IMR-90 (cell line): Measurements from ENCODE around the gene CTNNBIP1.

Source experiments
- BHLHE40 ChIP-seq: fragments of 150-350 bp; IDR thresholded peaks from 2 replicates; pipeline ENCODE4 v1.6.1; 2016; ENCODE audit warnings: mild to moderate bottlenecking, low read depth, low read length
- CEBPB ChIP-seq: IDR thresholded peaks from 2 replicates; pipeline ENCODE4 v1.6.1; 2012; ENCODE audit warnings: low read depth, low read length, improper control_type of control experiment
- FOS ChIP-seq: fragments of 150-350 bp; IDR thresholded peaks from 2 replicates; pipeline ENCODE4 v1.6.1; 2016; ENCODE audit warnings: low read depth, low read length
- MAFK ChIP-seq: IDR thresholded peaks from 2 replicates; pipeline ENCODE4 v1.6.1; 2012; ENCODE audit warnings: low read depth, low read length, improper control_type of control experiment
- MAZ ChIP-seq: IDR thresholded peaks from 2 replicates; pipeline ENCODE4 v1.6.1; 2012; ENCODE audit warnings: low read depth, mild to moderate bottlenecking, low read length, improper control_type of control experiment, moderate library complexity, borderline replicate concordance
- POLR2A ChIP-seq: IDR thresholded peaks from 2 replicates; pipeline ENCODE4 v1.6.1; 2012; ENCODE audit warnings: mild to moderate bottlenecking, low read depth, low read length
- RAD21 ChIP-seq: IDR thresholded peaks from 2 replicates; pipeline ENCODE4 v1.6.1; 2012; ENCODE audit warnings: low read length, improper control_type of control experiment
- RFX5 ChIP-seq: IDR thresholded peaks from 2 replicates; pipeline ENCODE4 v1.8.0; 2012; ENCODE audit warnings: low read depth, mild to moderate bottlenecking, low read length, moderate library complexity
- SMC3 ChIP-seq: fragments of 150-350 bp; IDR thresholded peaks from 2 replicates; pipeline ENCODE4 v1.6.1; 2016; ENCODE audit warnings: low read depth, mild to moderate bottlenecking, antibody characterized with exemption, low read length, moderate library complexity
- TF ChIP-seq, protein P1 (sequence below): conservative IDR thresholded peaks from 2 replicates; pipeline ENCODE4 v1.5.1; 2012; ENCODE audit warnings: mild to moderate bottlenecking, low read depth, low read length, improper control_type of control experiment
- TF ChIP-seq, protein P2 (sequence below): fragments of 150-350 bp; IDR thresholded peaks from 2 replicates; pipeline ENCODE4 v1.6.1; 2016; ENCODE audit warnings: low read depth, mild to moderate bottlenecking, low read length, moderate library complexity, borderline replicate concordance
- TF ChIP-seq, protein P3 (sequence below): fragments of 150-350 bp; IDR thresholded peaks from 2 replicates; pipeline ENCODE4 v1.6.1; 2017; ENCODE audit warnings: mild to moderate bottlenecking, antibody characterized with exemption, low read length, low read depth

DNA sequence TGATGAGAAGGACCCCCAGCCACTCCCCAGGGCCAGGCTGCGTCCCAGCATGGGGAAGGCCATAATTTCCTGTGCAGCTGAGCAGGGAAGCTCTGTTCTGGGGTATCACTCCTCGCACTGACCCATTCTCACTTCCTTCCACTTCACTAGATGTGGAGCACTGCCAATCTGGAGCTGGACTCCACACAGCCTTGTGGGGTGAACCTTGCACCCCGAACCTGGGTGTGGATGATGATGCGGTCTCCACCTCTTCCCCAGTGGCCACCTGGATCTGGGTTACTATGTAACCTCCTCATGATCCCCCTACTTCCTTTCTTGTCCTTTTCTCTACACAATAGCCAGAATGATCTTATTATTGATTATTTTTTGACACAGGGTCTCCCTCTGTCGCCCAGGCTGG, 36.7 kb downstream of the CTNNBIP1 start:
- TF ChIP-seq, protein P1, sequence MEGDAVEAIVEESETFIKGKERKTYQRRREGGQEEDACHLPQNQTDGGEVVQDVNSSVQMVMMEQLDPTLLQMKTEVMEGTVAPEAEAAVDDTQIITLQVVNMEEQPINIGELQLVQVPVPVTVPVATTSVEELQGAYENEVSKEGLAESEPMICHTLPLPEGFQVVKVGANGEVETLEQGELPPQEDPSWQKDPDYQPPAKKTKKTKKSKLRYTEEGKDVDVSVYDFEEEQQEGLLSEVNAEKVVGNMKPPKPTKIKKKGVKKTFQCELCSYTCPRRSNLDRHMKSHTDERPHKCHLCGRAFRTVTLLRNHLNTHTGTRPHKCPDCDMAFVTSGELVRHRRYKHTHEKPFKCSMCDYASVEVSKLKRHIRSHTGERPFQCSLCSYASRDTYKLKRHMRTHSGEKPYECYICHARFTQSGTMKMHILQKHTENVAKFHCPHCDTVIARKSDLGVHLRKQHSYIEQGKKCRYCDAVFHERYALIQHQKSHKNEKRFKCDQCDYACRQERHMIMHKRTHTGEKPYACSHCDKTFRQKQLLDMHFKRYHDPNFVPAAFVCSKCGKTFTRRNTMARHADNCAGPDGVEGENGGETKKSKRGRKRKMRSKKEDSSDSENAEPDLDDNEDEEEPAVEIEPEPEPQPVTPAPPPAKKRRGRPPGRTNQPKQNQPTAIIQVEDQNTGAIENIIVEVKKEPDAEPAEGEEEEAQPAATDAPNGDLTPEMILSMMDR = no peak
- TF ChIP-seq SMC3 (no peak), BHLHE40 (no peak), POLR2A (no peak), MAFK (no peak), MAZ (no peak), RAD21 (no peak), RFX5 (no peak), FOS (no peak), CEBPB (no peak)
- TF ChIP-seq, protein P2, sequence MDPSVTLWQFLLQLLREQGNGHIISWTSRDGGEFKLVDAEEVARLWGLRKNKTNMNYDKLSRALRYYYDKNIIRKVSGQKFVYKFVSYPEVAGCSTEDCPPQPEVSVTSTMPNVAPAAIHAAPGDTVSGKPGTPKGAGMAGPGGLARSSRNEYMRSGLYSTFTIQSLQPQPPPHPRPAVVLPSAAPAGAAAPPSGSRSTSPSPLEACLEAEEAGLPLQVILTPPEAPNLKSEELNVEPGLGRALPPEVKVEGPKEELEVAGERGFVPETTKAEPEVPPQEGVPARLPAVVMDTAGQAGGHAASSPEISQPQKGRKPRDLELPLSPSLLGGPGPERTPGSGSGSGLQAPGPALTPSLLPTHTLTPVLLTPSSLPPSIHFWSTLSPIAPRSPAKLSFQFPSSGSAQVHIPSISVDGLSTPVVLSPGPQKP = no peak
- TF ChIP-seq, protein P3, sequence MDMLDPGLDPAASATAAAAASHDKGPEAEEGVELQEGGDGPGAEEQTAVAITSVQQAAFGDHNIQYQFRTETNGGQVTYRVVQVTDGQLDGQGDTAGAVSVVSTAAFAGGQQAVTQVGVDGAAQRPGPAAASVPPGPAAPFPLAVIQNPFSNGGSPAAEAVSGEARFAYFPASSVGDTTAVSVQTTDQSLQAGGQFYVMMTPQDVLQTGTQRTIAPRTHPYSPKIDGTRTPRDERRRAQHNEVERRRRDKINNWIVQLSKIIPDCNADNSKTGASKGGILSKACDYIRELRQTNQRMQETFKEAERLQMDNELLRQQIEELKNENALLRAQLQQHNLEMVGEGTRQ = no peak
